ENCODE results near the gene DCAKD.

DCAKD gene

DNA sequence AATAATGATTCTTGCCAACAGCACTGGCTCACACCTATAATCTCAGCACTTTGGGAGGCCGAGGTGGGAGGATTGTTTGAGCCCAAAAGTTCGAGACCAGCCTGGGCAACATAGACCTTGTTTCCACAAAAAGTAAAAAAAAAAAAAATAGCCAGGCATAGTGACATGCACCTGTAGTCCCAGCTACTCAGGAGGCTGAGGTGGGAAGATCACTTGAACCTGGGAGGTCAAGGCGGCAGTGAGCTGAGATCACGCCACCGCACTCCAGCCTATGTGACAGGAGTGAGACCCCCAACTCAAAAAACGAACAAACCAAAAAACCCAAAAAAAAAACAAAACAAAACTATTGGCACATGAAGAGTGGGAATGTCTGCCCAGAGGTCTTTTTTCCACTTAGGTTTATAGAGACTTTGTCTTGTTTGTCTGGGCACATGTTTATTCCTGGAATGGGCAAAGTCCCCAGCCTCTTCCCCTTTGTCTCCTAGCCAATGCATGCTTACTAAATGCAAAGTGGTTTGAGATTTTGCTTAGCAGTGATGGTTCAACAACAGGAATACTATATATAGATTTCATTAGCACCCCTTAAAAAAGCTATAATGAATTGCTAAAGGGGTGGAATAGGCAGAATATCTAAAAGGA lies 35.6 kb upstream of the DCAKD start:
- no peak for TF ChIP-seq GATA3 (IDR thresholded peaks at IDR 0.05; ENCODE audit: low read depth, low read length)
- no peak for TF ChIP-seq GATA2 (IDR thresholded peaks at IDR 0.05; ENCODE audit: low read depth, low read length)

DNA sequence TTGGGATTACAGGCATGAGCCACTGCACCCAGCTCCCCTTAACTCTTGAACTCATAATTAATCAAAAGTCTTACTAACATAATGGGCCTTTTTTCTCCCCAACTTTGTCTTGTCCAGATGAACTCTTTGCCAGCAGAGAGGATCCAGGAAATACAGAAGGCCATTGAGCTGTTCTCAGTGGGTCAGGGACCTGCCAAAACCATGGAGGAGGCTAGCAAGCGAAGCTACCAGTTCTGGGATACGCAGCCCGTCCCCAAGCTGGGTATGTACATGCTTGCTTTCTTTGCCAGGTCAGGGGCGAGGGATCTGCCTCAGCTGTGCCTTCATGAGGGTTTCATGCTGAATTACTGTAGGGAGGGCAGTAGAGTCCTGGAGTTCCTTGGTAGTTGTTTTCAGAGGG lies 35.0 kb upstream of the DCAKD start:
- no peak for TF ChIP-seq GATA2 (IDR thresholded peaks at IDR 0.05; ENCODE audit: low read depth, low read length)
- TF ChIP-seq GATA3 (IDR thresholded peaks at IDR 0.05; ENCODE audit: low read depth, low read length), result no peak

DNA sequence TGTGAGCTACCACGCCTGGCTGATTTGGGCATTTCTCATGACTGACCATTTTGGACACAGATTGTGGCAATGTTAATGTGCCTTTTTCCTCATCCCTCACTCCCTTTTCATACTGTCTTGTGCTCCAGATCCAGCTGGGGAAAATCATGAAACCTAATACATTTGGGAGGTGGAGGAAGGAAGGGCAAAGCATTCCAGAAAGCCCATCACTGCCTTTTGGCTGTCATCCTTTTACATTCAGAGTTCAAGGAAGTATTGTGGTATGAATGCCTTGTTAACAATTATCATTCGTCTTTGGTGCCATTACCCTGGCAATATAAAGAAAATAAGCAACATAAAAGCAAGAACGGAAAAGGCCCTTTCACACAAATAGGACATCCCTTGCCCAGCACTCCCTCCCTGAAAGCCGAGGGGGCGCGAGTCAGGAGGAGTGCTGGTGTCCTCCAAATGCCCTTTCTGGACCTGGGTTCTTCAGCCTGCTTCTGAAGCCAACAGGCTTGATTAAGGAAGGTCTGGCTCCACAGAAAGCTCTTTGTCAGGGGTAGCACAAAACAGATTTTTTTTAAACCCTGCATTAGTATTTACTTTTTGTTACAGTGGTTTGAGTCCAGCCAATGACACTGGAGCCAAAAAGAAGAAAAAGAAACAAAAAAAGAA lies 29.7 kb upstream of the DCAKD start:
- TF ChIP-seq GATA2 (IDR thresholded peaks at IDR 0.05; ENCODE audit: low read depth, low read length) (no peak), GATA3 (IDR thresholded peaks at IDR 0.05; ENCODE audit: low read depth, low read length) (no peak)

DNA sequence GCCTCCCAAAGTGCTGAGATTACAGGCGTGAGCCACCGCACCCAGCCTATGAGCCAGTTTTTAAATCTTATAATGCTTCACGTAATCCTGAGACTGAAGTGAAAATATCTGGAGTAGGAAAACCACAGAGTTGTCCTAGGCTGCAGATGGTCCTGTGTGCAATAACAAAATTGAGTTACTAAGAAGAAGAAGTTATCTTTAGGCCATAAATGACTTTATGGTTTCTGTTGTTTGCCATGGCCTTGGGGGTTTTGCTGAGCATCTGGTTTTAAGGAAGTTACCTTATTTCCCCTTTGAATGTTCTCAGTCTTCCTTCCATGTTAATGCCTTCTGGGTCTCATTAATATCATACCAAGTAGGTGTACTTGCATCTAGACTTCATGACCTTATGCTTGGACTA lies 26.2 kb upstream of the DCAKD start:
- no peak for TF ChIP-seq GATA3 (IDR thresholded peaks at IDR 0.05; ENCODE audit: low read depth, low read length)

DNA sequence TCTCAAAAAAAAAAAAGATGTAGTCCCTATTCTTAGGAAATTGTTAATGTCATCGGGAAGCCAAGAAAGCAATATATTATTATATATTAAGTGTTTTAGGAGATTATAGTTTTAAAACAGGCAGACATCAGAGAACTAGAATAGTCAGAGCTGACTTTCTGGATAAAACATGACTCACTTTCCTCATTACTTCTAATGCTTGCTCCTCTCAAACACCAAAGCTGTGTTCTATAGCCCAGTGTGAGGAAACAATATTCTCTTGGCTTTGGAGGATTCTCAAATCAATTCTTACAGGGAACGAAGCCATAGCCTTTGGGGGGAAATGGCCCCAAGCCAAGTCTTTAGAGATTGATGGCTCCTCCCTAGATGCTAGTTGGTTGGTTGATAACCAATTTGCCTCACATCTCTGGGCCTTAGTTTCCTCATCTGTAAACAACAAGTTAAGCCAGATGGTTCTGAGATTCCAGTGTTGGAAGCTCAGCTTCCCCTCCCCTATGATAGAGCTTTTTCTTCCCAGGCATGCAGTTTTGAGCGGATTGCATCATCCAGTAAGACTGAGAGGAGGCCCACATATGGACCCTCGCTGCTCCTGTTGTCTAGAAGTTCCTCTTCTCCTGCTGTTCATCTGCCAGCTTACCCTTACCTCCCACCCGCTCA lies 22.1 kb upstream of the DCAKD start:
- TF ChIP-seq GATA2 (IDR thresholded peaks at IDR 0.05; ENCODE audit: low read depth, low read length) (no peak), GATA3 (IDR thresholded peaks at IDR 0.05; ENCODE audit: low read depth, low read length) (no peak)

DNA sequence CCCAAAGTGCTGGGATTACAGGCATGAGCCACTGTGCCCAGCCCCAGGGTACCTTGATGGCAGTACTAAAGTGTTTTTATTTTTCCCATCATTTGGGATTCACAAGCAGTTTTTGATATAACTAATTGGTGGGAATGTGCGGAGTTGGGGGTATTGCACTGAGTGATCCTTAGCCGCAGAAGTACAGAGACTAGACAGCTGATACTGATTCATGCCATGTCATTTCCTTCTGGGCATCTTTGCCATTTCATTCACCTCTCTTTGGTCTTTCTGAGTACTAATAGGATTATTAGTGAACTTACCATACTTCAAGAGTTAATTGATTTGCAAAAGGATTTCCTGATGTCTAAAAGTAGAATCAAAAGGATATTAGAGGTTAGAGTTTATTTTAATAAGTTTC lies 19.4 kb upstream of the DCAKD start:
- TF ChIP-seq GATA3 (IDR thresholded peaks at IDR 0.05; ENCODE audit: low read depth, low read length) (no peak), GATA2 (IDR thresholded peaks at IDR 0.05; ENCODE audit: low read depth, low read length) (no peak)

DNA sequence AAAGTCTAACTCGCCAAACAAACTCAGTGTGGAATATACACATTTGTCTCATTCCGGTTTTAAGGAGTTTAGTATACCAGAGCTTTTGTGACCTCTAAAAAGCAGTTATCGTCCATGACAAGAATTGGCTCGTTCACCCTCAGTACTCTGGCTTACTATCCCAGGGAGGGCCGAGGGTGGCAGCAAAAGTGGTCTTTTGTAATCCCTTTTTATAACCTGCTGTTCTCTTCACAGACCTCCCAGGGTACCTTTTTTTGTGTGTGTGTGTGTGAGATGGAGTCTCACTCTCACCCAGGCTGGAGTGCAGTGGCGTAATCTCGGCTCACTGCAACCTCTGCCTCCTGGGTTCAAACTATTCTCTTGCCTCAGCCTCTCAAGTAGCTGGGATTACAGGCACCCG lies 18.6 kb upstream of the DCAKD start:
- TF ChIP-seq GATA2 (IDR thresholded peaks at IDR 0.05; ENCODE audit: low read depth, low read length) (no peak), GATA3 (IDR thresholded peaks at IDR 0.05; ENCODE audit: low read depth, low read length) (no peak)

DNA sequence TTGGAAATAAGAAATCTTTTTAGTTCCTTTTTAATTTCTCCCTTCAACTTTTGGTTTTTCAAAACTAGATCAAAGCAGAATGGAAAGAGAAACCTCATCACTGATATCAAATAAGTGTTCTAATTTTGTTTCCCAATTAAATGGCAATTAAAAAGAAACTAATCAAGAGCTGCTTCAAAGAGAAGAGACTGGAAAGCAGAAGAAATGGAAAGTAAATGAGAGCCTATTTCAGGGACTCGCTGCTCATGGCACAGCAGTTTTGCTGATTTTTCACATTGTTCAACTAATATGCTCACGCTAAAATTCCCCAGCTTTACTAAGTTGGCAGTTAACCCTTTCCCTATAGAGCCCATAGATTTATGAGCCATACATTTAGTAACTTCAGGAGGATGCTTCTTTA lies 16.2 kb upstream of the DCAKD start:
- TF ChIP-seq GATA2 (IDR thresholded peaks at IDR 0.05; ENCODE audit: low read depth, low read length) (no peak), GATA3 (IDR thresholded peaks at IDR 0.05; ENCODE audit: low read depth, low read length) (no peak)

DNA sequence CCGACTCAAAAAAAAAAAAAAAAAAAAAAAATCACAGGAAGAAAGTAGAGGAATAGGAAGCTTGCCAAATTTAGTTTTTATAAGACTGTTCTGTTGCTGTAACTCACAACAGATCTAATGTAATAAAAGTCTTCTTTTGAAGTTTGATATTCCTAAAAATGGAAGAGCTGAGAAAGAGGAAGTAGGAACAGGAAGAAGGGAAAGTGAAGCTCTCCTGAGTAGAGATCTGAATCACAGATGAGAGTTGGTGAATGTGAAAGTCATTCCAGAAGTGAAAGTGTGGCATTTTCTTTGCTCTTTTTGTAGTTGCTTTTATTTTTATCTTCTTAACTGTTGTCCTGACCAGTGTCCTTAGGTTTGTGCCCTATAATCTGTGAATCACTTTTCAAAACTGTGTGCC lies 11.8 kb upstream of the DCAKD start:
- TF ChIP-seq GATA3 (IDR thresholded peaks at IDR 0.05; ENCODE audit: low read depth, low read length) (no peak), GATA2 (IDR thresholded peaks at IDR 0.05; ENCODE audit: low read depth, low read length) (no peak)

DNA sequence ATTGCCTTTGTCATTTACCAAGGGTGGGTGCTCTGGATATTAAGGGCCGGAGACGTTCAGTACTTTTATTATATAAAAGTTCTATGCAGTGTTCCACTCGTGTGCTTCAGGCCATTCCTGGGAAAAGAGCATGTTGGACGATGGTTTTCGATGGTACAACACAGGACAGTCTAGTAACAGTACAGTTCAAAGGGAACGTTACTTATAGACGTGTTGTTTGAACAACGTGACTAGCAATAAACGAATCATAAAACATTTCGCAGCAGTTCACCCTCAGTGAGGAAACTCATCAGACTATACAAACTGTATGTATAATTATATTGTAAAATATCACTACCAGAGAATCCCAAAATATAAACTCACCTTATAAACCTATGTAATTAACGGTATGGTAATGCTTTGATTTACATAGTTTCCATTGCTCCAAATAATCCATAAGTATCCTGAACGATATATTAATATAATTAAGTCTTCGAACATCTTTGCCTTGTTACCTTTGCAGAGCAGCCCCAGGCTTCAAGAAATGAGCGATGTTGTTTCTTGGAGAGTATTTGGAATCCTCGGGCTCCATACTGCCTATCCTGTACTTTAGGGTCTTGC lies 10.3 kb upstream of the DCAKD start:
- no peak for TF ChIP-seq GATA2 (IDR thresholded peaks at IDR 0.05; ENCODE audit: low read depth, low read length)
- TF ChIP-seq GATA3 (IDR thresholded peaks at IDR 0.05; ENCODE audit: low read depth, low read length), result no peak

DNA sequence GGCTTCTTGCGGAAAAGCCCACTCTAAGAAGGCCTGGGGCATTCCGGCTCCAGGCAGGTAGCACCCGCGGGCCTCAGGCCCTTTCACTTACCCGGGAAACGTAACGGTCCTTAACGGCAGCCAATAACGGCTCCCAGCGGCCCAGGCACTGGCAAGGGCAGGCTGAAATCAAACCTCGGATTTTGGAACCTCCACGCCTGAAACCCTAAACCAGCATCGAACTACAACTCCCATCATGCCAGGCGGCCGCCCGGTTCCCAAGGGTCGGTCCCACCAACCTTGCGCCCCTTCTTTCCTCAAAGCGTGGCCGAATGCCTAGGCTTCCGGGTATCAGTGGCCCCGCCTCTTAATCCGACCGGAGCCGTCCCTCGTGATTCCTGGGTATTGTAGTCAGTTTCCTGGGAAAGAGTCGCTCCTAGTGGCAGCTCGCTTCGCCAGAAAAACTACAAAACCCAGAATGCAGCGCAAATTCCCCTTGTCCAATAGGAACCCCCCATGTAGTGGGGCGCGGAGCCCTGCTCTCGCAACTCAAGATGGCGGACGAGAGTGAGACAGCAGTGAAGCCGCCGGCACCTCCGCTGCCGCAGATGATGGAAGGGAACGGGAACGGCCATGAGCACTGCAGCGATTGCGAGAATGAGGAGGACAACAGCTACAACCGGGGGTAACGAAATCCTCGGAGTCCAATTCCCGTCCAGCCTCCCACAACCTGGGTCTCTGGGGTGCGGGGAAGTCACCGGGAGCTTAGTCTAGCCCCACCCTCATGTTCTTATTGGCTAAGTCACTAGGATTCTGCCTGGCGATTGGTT lies 9.6 kb upstream of the DCAKD start, which contains the start of gene NMT1:
TSS of gene NMT1 (plus strand) at position 521 of the 809 bp plus-strand sequence. CDS start at position 534, 13 bp downstream.
- TF ChIP-seq GATA3 (IDR thresholded peaks at IDR 0.05; ENCODE audit: low read depth, low read length) (no peak), GATA2 (IDR thresholded peaks at IDR 0.05; ENCODE audit: low read depth, low read length) (no peak)

DNA sequence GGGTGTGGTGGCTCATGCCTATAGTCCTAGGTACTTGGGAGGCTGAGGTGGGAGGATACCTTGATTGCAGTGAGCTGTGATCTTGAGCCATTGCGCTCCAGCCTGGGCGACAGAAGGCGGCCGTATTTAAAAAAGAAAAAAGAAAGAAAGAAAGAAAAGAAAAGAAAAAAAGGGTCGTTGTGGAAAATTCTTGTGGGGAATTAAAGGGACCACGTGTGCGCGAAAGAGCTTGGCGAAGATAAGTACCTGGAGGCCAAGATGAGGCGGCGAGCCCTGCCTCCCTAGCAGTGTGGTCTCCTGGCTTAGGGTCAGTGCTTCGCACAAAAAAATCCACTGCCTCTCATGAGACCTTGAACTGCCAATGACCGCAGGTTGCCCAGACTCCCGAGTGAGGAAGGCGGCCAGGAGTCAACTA lies 9.0 kb upstream of the DCAKD start:
- no peak for TF ChIP-seq GATA2 (IDR thresholded peaks at IDR 0.05; ENCODE audit: low read depth, low read length)

DNA sequence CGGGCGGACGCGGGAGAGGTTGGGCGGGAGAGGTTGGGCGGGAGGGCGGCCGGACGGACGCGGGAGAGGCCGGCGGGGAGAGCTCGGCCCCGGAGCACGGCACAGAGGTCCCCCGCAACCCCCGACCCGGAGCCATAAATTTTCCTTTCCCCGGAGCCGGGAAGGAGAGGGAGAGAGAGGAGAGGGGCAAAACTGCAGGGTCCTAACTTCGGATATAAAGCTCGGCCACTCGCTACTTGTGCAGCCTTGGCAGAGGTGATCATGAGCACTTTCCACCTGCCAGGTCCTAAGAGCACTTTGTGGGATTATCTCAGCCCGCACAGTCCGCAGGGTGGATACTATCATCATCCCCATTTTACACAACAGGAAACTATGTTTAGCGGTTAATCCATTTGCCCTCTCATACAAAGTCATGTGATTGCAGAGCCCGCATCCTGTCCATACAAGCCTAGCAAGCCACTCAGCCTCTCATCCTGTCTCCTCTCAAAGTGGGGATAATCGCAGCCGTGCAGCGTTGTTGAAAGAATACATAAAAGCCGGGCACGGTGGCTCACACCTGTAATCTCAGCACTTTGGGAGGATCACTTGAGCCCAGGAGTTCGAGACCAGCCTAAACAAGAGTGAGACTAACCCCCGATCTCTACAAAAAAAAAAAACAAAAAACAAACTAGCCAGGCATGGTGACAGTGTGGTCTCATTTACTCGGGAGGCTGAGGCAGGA lies 780 bp upstream of the DCAKD start:
- TF ChIP-seq GATA3 (IDR thresholded peaks at IDR 0.05; ENCODE audit: low read depth, low read length) (no peak), GATA2 (IDR thresholded peaks at IDR 0.05; ENCODE audit: low read depth, low read length) (no peak)
